ENCODE results near the gene PPP1R9B.

DNA sequence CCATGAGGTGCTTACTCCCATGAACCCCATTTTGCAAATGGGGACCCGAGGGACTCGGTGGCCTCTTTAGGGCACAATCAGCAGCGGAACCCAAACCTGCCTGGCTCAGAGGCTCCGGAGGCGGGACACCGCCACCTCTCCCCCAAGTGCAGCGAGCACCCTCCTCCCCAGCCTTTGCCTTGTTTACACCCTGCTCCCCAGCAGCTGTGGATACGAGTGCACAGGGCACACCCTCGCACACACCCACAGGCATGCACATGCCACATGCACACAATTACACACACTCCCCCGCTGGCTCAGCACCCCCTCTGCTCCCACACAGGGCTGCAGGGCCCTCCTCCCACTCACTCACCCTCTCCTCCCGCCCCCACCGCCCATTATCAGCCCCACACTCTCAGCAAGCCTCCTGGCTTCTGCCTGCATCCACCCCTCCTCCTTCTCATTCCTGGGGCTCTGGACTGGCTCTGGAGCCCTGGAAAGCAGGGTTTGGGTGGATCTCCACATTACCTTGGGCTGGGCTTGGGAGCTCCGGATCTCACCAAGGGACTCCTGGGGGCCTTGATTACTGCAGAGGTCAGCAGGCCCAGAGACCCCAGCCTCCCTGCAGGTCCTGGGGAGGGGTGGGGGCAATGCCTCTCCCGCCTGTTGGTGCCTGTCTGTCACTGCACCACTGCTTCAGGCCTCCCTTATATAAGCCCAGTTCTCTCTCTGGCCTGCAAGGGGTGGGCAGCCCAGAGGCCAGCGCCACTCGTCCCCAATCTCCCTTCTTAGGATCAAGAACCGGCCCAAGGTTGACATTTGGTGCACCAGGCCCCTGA lies 48.9 kb downstream of the PPP1R9B start:
- TF ChIP-seq, protein P1, sequence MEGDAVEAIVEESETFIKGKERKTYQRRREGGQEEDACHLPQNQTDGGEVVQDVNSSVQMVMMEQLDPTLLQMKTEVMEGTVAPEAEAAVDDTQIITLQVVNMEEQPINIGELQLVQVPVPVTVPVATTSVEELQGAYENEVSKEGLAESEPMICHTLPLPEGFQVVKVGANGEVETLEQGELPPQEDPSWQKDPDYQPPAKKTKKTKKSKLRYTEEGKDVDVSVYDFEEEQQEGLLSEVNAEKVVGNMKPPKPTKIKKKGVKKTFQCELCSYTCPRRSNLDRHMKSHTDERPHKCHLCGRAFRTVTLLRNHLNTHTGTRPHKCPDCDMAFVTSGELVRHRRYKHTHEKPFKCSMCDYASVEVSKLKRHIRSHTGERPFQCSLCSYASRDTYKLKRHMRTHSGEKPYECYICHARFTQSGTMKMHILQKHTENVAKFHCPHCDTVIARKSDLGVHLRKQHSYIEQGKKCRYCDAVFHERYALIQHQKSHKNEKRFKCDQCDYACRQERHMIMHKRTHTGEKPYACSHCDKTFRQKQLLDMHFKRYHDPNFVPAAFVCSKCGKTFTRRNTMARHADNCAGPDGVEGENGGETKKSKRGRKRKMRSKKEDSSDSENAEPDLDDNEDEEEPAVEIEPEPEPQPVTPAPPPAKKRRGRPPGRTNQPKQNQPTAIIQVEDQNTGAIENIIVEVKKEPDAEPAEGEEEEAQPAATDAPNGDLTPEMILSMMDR (IDR thresholded peaks at IDR 0.05), result peak in 1 of 3 experiments; percentile 10
- no peak for TF ChIP-seq POLR2A (IDR thresholded peaks at IDR 0.05; ENCODE audit: low read depth)

Data from esophagus muscularis mucosa (tissue), 3 donors.